ENCODE results near the gene STAG3.

DNA sequence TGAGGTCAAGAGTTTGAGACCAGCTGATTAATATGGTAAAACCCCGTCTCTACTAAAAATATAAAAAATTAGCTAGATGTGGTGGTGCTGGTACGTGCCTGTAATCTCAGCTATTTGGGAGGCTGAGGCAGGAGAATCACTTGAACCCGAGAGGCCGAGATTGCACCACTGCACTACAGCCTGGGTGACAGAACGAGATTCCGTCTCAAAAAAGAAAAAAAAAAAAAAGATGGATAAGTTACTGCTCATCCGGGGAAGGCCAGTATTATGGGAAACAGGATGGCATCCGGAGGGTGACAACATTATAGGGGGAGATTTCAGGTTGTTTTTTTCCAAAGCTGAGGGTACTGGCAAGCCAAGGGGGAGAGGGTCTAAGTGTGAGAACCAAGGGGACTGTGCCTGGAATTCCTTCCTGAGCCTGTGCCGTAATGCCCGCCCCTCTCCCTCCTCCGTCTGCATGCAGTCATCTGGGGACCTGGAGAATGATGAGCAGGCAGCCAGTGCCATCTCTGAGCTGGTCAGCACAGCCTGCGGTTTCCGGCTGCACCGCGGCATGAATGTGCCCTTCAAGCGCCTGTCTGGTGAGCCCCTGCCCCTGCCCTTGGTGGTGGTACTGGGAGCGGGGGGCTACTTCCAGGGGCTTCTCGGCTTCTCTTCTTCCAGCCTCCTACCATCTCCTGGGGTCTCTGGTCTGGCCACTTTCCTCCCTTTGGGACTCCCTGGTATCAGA, 24.6 kb upstream of the STAG3 start:
- TF ChIP-seq, protein P1, sequence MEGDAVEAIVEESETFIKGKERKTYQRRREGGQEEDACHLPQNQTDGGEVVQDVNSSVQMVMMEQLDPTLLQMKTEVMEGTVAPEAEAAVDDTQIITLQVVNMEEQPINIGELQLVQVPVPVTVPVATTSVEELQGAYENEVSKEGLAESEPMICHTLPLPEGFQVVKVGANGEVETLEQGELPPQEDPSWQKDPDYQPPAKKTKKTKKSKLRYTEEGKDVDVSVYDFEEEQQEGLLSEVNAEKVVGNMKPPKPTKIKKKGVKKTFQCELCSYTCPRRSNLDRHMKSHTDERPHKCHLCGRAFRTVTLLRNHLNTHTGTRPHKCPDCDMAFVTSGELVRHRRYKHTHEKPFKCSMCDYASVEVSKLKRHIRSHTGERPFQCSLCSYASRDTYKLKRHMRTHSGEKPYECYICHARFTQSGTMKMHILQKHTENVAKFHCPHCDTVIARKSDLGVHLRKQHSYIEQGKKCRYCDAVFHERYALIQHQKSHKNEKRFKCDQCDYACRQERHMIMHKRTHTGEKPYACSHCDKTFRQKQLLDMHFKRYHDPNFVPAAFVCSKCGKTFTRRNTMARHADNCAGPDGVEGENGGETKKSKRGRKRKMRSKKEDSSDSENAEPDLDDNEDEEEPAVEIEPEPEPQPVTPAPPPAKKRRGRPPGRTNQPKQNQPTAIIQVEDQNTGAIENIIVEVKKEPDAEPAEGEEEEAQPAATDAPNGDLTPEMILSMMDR (IDR thresholded peaks at IDR 0.05): no peak
- no peak for TF ChIP-seq ZNF263 (CRISPR knock-in tag; IDR thresholded peaks at IDR 0.05; ENCODE audit: low read depth)
- no peak for TF ChIP-seq FOXJ3 (CRISPR knock-in tag; IDR thresholded peaks at IDR 0.05; ENCODE audit: borderline replicate concordance)
- TF ChIP-seq ZBTB21 (CRISPR knock-in tag; IDR thresholded peaks at IDR 0.05; ENCODE audit: borderline replicate concordance): no peak
- TF ChIP-seq, protein P2, sequence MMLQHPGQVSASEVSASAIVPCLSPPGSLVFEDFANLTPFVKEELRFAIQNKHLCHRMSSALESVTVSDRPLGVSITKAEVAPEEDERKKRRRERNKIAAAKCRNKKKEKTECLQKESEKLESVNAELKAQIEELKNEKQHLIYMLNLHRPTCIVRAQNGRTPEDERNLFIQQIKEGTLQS (CRISPR knock-in tag; conservative IDR thresholded peaks at IDR 0.05): no peak
- TF ChIP-seq, protein P3, sequence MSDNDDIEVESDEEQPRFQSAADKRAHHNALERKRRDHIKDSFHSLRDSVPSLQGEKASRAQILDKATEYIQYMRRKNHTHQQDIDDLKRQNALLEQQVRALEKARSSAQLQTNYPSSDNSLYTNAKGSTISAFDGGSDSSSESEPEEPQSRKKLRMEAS (CRISPR knock-in tag; IDR thresholded peaks at IDR 0.05): no peak
- no peak for TF ChIP-seq ZNF671 (CRISPR knock-in tag; IDR thresholded peaks at IDR 0.05)
- no peak for TF ChIP-seq NR1H2 (CRISPR knock-in tag; IDR thresholded peaks at IDR 0.05)
- TF ChIP-seq, protein P4, sequence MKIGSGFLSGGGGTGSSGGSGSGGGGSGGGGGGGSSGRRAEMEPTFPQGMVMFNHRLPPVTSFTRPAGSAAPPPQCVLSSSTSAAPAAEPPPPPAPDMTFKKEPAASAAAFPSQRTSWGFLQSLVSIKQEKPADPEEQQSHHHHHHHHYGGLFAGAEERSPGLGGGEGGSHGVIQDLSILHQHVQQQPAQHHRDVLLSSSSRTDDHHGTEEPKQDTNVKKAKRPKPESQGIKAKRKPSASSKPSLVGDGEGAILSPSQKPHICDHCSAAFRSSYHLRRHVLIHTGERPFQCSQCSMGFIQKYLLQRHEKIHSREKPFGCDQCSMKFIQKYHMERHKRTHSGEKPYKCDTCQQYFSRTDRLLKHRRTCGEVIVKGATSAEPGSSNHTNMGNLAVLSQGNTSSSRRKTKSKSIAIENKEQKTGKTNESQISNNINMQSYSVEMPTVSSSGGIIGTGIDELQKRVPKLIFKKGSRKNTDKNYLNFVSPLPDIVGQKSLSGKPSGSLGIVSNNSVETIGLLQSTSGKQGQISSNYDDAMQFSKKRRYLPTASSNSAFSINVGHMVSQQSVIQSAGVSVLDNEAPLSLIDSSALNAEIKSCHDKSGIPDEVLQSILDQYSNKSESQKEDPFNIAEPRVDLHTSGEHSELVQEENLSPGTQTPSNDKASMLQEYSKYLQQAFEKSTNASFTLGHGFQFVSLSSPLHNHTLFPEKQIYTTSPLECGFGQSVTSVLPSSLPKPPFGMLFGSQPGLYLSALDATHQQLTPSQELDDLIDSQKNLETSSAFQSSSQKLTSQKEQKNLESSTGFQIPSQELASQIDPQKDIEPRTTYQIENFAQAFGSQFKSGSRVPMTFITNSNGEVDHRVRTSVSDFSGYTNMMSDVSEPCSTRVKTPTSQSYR (CRISPR knock-in tag; IDR thresholded peaks at IDR 0.05): no peak
